Transverse colon (tissue), 4 donors: Measurements from ENCODE around the gene LTBP4. TPM values are rescaled to one million over a fixed set of nuclear protein-coding genes. Genes with fewer than 3 reads are reported as not detected.

Source experiments
- DNase-seq: peaks from one replicate; pipeline ENCODE4 v3.0.0-alpha.2; 2019
- H3K27ac ChIP-seq, 4 donors: fragments of 200-600 bp; sonication (generic); 2 replicates each; pipeline ENCODE4 v1.5.1; 2016 to 2018; ENCODE audit warnings: inconsistent platforms in 4 of 4
- H3K27me3 ChIP-seq: fragments of 200-600 bp; sonication (generic); 2 replicates; pipeline ENCODE4 v1.5.1; 2017; ENCODE audit warnings: inconsistent platforms
- H3K36me3 ChIP-seq, 4 donors: fragments of 200-600 bp; sonication (generic); 2 replicates each; pipeline ENCODE4 v1.5.1; 2017 to 2019; ENCODE audit warnings: inconsistent platforms in 4 of 4
- H3K4me1 ChIP-seq, 4 donors: fragments of 200-600 bp; sonication (generic); 2 replicates each; pipeline ENCODE4 v1.5.1; 2017 to 2020; ENCODE audit warnings: inconsistent platforms in 4 of 4
- H3K4me3 ChIP-seq, 4 donors: fragments of 200-600 bp; sonication (generic); 1 replicate in 1 of 4; 2 replicates in 3 of 4; pipeline versions ENCODE4 v1.5.1 to v1.6.1; 2017 to 2019; ENCODE audit warnings: inconsistent platforms in 4 of 4
- H3K9me3 ChIP-seq, 2 donors: fragments of 200-600 bp; sonication (generic); 2 replicates each; pipeline ENCODE4 v1.5.1; 2017 to 2019; ENCODE audit warnings: inconsistent platforms in 2 of 2
- CTCF ChIP-seq, 5 experiments: fragments of 200-600 bp in 3 of 5; fragments of 450-650 bp in 2 of 5; sonication (generic) in 3 of 5; IDR thresholded peaks; 1 replicate in 2 of 5; 2 replicates in 3 of 5; pipeline ENCODE4 v1.5.1; 2016 to 2017; ENCODE audit warnings: antibody characterized with exemption in 5 of 5, inconsistent platforms in 3 of 5, mild to moderate bottlenecking in 2 of 5, moderate library complexity in 1 of 5
- EP300 ChIP-seq: sonication (generic); formaldehyde crosslinking; IDR thresholded peaks from one replicate; pipeline ENCODE4 v1.6.1; 2017; ENCODE audit warnings: antibody characterized with exemption, low read depth
- POLR2A ChIP-seq: fragments of 450-650 bp; IDR thresholded peaks from one replicate; pipeline ENCODE4 v1.6.1; 2016; ENCODE audit warnings: antibody characterized with exemption, mild to moderate bottlenecking, moderate library complexity
- POLR2AphosphoS5 ChIP-seq, 3 donors: sonication (generic); formaldehyde crosslinking; IDR thresholded peaks; one replicate each; pipeline ENCODE4 v1.6.1; 2016; ENCODE audit warnings: antibody characterized with exemption in 3 of 3
- WGBS, 2 donors: methylation state at CpG; one replicate each; pipeline ENCODE4 v1.1.5; 2018; ENCODE audit warnings: low coverage in 1 of 2; 5-methylcytosine and 5-hydroxymethylcytosine counted together
- in situ Hi-C, 4 donors: fragments of 200-750 bp; cut with MboI; loops; one replicate each; pipeline versions ENCODE4 v1.15.0 to v1.15.1; 2017; ENCODE audit warnings: low sequenced_read_pairs in 3 of 4, low pct_ligation_motif_present in 1 of 4, low pct_unique_long_range_greater_than_20kb in 1 of 4
- intact Hi-C: fragments of 100-400 bp; cut with DNase I; formaldehyde crosslinking; loops from one replicate; pipeline ENCODE4 v1.15.1; 2023; ENCODE audit warnings: low total_unique reads
- total RNA-seq, 4 donors: library from RNA; depleted of rRNA; stranded (reverse); fragments of >200 nt; gene quantifications; one replicate each; pipeline ENCODE4 v1.1.0, GENCODE V29; 2016

Gene LTBP4
- total RNA-seq, 4 donors from 2014 or later, result 122 to 477 (median 253) TPM

DNA sequence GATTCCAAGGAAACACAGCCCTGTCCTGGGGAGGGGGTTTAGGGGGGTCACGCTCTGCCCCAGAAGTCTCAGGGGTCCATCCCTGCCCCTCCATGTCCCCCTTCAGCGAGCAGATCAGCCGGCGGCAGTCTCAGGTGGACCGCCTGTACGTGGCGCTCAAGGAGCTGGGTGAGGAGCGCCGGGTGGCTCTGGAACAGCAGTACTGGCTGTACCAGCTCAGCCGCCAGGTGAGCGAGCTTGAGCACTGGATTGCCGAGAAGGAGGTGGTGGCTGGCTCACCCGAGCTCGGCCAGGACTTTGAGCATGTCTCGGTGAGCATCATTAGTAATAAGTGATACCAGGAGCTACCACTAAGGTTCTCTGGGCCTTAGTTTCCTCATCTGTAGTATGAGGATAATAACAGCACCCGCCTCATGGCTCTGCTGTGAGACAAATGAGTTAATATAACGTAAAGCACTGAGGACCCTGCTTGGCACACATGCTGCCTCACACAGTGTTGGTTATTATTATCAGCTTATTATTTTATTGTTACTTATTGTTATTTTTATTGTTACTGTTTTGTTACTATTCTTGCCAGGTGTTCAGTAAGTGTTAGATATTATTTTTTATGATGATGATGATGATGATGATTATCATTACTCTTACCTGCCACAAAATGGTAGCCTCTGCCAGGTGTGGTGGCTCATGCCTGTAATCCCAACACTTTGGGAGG lies 45.0 kb upstream of the LTBP4 start:
- 71 to 77% methylated on average over 4 to 17 of the region's 17 CpGs for WGBS, 2 donors
- Histone ChIP-seq H3K27me3 (peaks cover 44% of the 10 kb centered on the region), H3K36me3 (no peaks in the 10 kb centered on the region), H3K4me1 (no peaks in the 10 kb centered on the region), H3K9me3 (no peaks in the 10 kb centered on the region), H3K4me3 (no peak overlapping the region), H3K27ac (no peak overlapping the region)
- DNase-seq, result no peak
- TF ChIP-seq EP300, result no peak
- TF ChIP-seq POLR2AphosphoS5 (IDR thresholded peaks at IDR 0.05), result no peak
- no peak for TF ChIP-seq CTCF (IDR thresholded peaks at IDR 0.05)
- TF ChIP-seq POLR2A, result no peak
- intact Hi-C loops (no loop called here), in situ Hi-C loops (no loop called here)

DNA sequence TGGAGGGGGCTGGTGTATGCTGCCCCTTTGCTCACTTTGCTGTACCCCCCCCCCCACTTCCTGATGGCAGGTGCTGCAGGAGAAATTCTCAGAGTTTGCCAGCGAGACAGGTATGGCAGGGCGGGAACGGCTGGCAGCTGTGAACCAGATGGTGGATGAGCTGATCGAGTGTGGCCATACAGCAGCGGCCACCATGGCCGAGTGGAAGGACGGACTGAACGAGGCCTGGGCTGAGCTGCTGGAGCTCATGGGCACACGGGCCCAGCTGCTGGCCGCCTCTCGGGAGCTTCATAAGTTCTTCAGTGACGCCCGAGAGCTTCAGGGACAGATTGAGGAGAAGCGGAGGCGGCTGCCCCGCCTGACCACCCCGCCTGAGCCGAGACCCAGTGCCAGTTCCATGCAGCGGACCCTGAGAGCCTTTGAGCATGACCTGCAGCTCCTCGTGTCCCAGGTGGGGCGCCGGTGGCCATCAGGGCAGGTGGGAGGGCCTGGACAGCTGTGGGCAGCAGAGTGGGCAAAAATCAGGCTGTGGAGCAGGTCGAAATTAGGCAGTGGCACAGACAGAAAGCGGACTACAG lies 44.1 kb upstream of the LTBP4 start:
- Histone ChIP-seq H3K36me3 (no peaks in the 10 kb centered on the region), H3K9me3 (no peaks in the 10 kb centered on the region), H3K4me1 (no peaks in the 10 kb centered on the region), H3K4me3 (no peak overlapping the region), H3K27ac (no peak overlapping the region), H3K27me3 (peaks cover 38% of the 10 kb centered on the region)
- TF ChIP-seq EP300 (no peak), POLR2A (no peak), POLR2AphosphoS5 (IDR thresholded peaks at IDR 0.05) (no peak), CTCF (IDR thresholded peaks at IDR 0.05) (no peak)
- intact Hi-C loops, result no loop called here
- 83% methylated on average over 24 of the region's 24 CpGs; no CpG with 5 or more reads in 1 of the 2 donors for WGBS, 2 donors
- in situ Hi-C loops, result no loop called here
- no peak for DNase-seq

DNA sequence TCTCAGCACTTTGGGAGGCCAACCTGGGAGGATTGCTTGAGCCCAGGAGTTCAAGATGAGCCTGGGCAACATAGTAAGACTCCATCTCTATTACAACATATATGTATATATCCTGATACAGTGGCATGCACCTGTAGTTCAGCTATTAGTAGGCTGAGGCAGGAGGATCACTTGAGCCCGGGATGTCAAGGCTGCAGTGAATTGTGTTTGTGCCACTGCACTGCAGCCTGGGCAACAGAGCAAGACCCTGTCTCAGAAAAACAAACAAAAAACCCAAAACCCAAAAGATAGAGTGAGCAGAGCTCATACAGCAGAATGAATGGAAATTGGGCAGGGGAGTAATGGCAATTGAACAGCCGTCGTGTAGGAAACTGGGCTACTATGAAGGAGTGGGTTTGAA lies 41.8 kb upstream of the LTBP4 start:
- intact Hi-C loops, result no loop called here
- in situ Hi-C loops, result no loop called here
- Histone ChIP-seq H3K27me3 (peaks cover 24% of the 10 kb centered on the region), H3K4me3 (no peak overlapping the region), H3K9me3 (no peaks in the 10 kb centered on the region), H3K36me3 (no peaks in the 10 kb centered on the region), H3K4me1 (no peaks in the 10 kb centered on the region), H3K27ac (no peak overlapping the region)
- DNase-seq, result no peak
- no peak for TF ChIP-seq POLR2A
- no peak for TF ChIP-seq CTCF (IDR thresholded peaks at IDR 0.05)
- 83 to 88% methylated on average over 3 of the region's 3 CpGs for WGBS, 2 donors

GRCh38 chr19:40560092-40560507 lies 41.1 kb upstream of the LTBP4 start:
- WGBS, 2 donors, result 54 to 72% methylated on average over 3 to 20 of the region's 20 CpGs

More at GRCh38 chr19:40560092-40560507, 41.1 kb upstream of the LTBP4 start:
- no peak overlapping the region for H3K27ac ChIP-seq
- H3K9me3 ChIP-seq, result no peaks in the 10 kb centered on the region
- no peaks in the 10 kb centered on the region for H3K36me3 ChIP-seq
- H3K4me1 ChIP-seq, result no peaks in the 10 kb centered on the region
- in situ Hi-C loops, result no loop called here
- no peak overlapping the region for H3K4me3 ChIP-seq
- DNase-seq, result no peak
- H3K27me3 ChIP-seq, result peaks cover 24% of the 10 kb centered on the region
- TF ChIP-seq POLR2A, result no peak
- no peak for TF ChIP-seq POLR2AphosphoS5 (IDR thresholded peaks at IDR 0.05)
- no peak for TF ChIP-seq CTCF (IDR thresholded peaks at IDR 0.05)
- intact Hi-C loops, result no loop called here
